DMS 273 (cell line): ENCODE results near the gene NUP153.

ENCODE experiments used
- DNase-seq: peaks from one replicate; lab custom pipeline; 2025; ENCODE audit not compliant: unreplicated experiment; lab: John Stamatoyannopoulos, UW

NUP153 gene

GRCh38 chr6:17565399-17565798 lies 141.3 kb downstream of the NUP153 start:
- DNase-seq = peak; percentile 25
